OCI-LY1 (cell line): ENCODE results near the gene SCUBE2.

ENCODE experiments used
- CTCF ChIP-seq: fragments of 200-600 bp; sonication (generic), shearing (Covaris generic); IDR thresholded peaks from 2 replicates; pipeline ENCODE4 v1.5.1; 2017; ENCODE audit warnings: mild to moderate bottlenecking, antibody characterized with exemption, low read length, moderate library complexity, mixed read lengths
- EZH2 ChIP-seq: fragments of 200-600 bp; sonication (generic), shearing (Covaris generic); IDR thresholded peaks from 2 replicates; pipeline ENCODE4 v1.8.0; 2017; ENCODE audit warnings: borderline replicate concordance, mixed run types, mild to moderate bottlenecking, antibody characterized with exemption, low read length, moderate library complexity, mixed read lengths

- TF ChIP-seq CTCF (no peak), EZH2 (no peak)
Measured at GRCh38 chr11:9020916-9021315, 70.5 kb downstream of the SCUBE2 start.
